OCI-LY7 (cell line): ENCODE measurements around the gene HOXA7. TPM values are rescaled to one million over a fixed set of nuclear protein-coding genes. Genes with fewer than 3 reads are reported as not detected.

Source experiments
- BruUV-seq: library from RNA; stranded (reverse); fragments of 400-500 nt; replicated peaks from 2 replicates; lab custom pipeline; 2021; lab: Mats Ljungman, UMichigan
- CTCF ChIA-PET: fragments of 300-600 bp; sonication (Branson Sonifier 250); formaldehyde crosslinking; loops from one replicate; lab custom pipeline; 2022; ENCODE audit warnings: antibody characterized with exemption; ENCODE audit not compliant: unreplicated experiment; lab: Charles Lee
- POLR2A ChIA-PET: fragments of 300-600 bp; sonication (Branson Sonifier 250); formaldehyde crosslinking; loops from one replicate; lab custom pipeline; 2022; ENCODE audit warnings: antibody characterized with exemption; lab: Charles Lee
- DNase-seq: peaks from one replicate; pipeline ENCODE4 v3.0.0-alpha.2; 2015; ENCODE audit warnings: low spot score
- H2AFZ ChIP-seq: fragments of 200-600 bp; sonication (generic), shearing (Covaris generic); 2 replicates; pipeline ENCODE4 v1.6.1; 2014; ENCODE audit warnings: mild to moderate bottlenecking, antibody characterized with exemption, low read length, moderate library complexity
- H3K27ac ChIP-seq: fragments of 200-600 bp; sonication (generic); 2 replicates; pipeline ENCODE4 v1.5.1; 2014; ENCODE audit warnings: mixed run types, low read depth, mild to moderate bottlenecking, moderate library complexity, low read length, inconsistent platforms; ENCODE audit not compliant: poor library complexity, severe bottlenecking
- H3K36me3 ChIP-seq: fragments of 200-600 bp; sonication (generic); 2 replicates; pipeline ENCODE4 v1.6.1; 2014; ENCODE audit warnings: mild to moderate bottlenecking, antibody characterized with exemption, low read length, moderate library complexity, mixed read lengths; ENCODE audit not compliant: insufficient read depth
- H3K4me1 ChIP-seq: fragments of 200-600 bp; sonication (generic); 2 replicates; pipeline ENCODE4 v1.5.1; 2014; ENCODE audit warnings: mild to moderate bottlenecking, low read length; ENCODE audit not compliant: insufficient read depth, poor library complexity, severe bottlenecking
- H3K4me2 ChIP-seq: fragments of 200-600 bp; sonication (generic); 2 replicates; pipeline ENCODE4 v1.6.1; 2014; ENCODE audit warnings: mild to moderate bottlenecking, low read length
- H3K4me3 ChIP-seq: fragments of 200-600 bp; sonication (generic); 2 replicates; pipeline ENCODE4 v1.5.1; 2014; ENCODE audit warnings: mild to moderate bottlenecking, low read depth, low read length; ENCODE audit not compliant: poor library complexity, severe bottlenecking
- H3K79me2 ChIP-seq: fragments of 200-600 bp; sonication (generic); 2 replicates; pipeline ENCODE4 v1.6.1; 2016; ENCODE audit warnings: low read depth, mild to moderate bottlenecking, low read length, moderate library complexity, mixed read lengths; ENCODE audit not compliant: insufficient read depth
- H3K9me2 ChIP-seq: fragments of 200-600 bp; sonication (generic); 2 replicates; pipeline ENCODE4 v1.6.1; 2016; ENCODE audit warnings: mild to moderate bottlenecking, low read length, mixed read lengths; ENCODE audit not compliant: insufficient read depth
- H3K9me3 ChIP-seq: fragments of 200-600 bp; sonication (generic); 2 replicates; pipeline ENCODE4 v1.6.1; 2014; ENCODE audit warnings: mild to moderate bottlenecking, mixed run types, low read length, mixed read lengths
- H4K20me1 ChIP-seq: fragments of 200-600 bp; sonication (generic); 2 replicates; pipeline ENCODE4 v1.6.1; 2014; ENCODE audit warnings: mild to moderate bottlenecking, antibody characterized with exemption, low read length, moderate library complexity, mixed read lengths; ENCODE audit not compliant: insufficient read depth
- EZH2phosphoT487 ChIP-seq: fragments of 200-600 bp; sonication (generic); IDR thresholded peaks from 2 replicates; pipeline ENCODE4 v1.6.1; 2018; ENCODE audit warnings: low read depth, borderline replicate concordance, mild to moderate bottlenecking, mixed run types, antibody characterized with exemption, low read length, moderate library complexity, mixed read lengths
- intact Hi-C: fragments of 100-400 bp; cut with micrococcal nuclease; formaldehyde crosslinking; loops from one replicate; pipeline ENCODE4 v1.10.0; 2022; ENCODE audit not compliant: unreplicated experiment
- total RNA-seq, 2 experiments: library from RNA; depleted of rRNA in 1 of 2; stranded (reverse); fragments of >200 nt in 1 of 2; shearing (Covaris generic) in 1 of 2; gene quantifications; 2 replicates each; pipeline ENCODE4 v1.2.3, GENCODE V29; 2014 to 2022
- TF ChIP-seq, protein P1 (sequence below): fragments of 200-600 bp; sonication (generic); conservative IDR thresholded peaks from 2 replicates; pipeline ENCODE4 v1.5.1; 2014; ENCODE audit warnings: mild to moderate bottlenecking, antibody characterized with exemption, low read length, moderate library complexity, mixed read lengths

HOXA7 gene
- total RNA-seq, 2 experiments from 2014 or later = 1.2 to 6.0 TPM

DNA sequence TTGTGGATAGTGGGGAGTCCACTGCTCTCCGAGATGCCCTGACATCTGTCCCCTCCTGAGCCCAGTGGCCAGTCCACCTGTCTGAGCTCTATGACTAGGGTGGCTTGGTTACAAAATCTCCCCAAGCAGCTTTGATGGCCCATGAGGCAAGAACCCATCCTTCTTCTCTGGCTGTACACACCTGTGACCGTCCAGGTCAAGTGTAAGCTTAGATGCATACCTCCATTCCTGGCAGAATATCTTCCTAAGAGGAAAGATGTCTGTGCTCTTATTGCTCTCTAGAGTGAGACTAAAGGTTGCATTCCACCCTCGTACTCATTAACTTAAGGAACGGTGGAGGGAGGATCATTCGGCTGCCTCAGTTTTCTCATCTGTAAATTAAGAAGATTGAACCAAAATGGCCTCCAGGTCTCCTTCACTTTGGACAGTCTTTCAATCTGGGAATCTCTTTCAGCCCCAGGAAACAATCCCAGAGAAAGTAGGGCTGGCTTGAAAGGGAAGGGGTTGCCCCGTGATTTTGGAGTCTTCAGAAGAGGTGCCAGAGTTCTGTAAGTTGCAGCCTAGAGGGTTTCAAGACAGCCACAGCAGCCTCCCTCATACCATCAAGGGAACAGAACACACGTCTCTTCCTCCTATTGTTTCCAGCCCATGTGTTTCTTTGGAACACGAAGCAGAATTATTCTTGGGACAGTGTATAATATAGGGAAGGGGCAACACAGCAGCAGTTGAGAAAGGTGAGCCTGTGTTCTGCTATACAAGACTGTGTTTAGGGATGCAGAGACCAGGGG is 31.4 kb downstream of the HOXA7 start:
- TF ChIP-seq EZH2phosphoT487 = no peak
- TF ChIP-seq, protein P1, sequence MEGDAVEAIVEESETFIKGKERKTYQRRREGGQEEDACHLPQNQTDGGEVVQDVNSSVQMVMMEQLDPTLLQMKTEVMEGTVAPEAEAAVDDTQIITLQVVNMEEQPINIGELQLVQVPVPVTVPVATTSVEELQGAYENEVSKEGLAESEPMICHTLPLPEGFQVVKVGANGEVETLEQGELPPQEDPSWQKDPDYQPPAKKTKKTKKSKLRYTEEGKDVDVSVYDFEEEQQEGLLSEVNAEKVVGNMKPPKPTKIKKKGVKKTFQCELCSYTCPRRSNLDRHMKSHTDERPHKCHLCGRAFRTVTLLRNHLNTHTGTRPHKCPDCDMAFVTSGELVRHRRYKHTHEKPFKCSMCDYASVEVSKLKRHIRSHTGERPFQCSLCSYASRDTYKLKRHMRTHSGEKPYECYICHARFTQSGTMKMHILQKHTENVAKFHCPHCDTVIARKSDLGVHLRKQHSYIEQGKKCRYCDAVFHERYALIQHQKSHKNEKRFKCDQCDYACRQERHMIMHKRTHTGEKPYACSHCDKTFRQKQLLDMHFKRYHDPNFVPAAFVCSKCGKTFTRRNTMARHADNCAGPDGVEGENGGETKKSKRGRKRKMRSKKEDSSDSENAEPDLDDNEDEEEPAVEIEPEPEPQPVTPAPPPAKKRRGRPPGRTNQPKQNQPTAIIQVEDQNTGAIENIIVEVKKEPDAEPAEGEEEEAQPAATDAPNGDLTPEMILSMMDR = no peak
- H4K20me1 ChIP-seq = no peaks in the 10 kb centered on the region; the same call in 1 of the 2 replicates
- H3K9me3 ChIP-seq = no peaks in the 10 kb centered on the region
- H3K9me2 ChIP-seq = no peaks in the 10 kb centered on the region
- CTCF ChIA-PET = no interaction called here
- no TSS peak for BruUV-seq
- intact Hi-C loops = no loop called here
- DNase-seq = no peak
- no peaks in the 10 kb centered on the region for H3K79me2 ChIP-seq
- H3K4me3 ChIP-seq = no peak overlapping the region
- H3K4me1 ChIP-seq = no peaks in the 10 kb centered on the region
- H2AFZ ChIP-seq = no peak overlapping the region
- H3K36me3 ChIP-seq = no peaks in the 10 kb centered on the region
- H3K27ac ChIP-seq = no peak overlapping the region
- POLR2A ChIA-PET = no interaction called here
- no peak overlapping the region for H3K4me2 ChIP-seq

DNA sequence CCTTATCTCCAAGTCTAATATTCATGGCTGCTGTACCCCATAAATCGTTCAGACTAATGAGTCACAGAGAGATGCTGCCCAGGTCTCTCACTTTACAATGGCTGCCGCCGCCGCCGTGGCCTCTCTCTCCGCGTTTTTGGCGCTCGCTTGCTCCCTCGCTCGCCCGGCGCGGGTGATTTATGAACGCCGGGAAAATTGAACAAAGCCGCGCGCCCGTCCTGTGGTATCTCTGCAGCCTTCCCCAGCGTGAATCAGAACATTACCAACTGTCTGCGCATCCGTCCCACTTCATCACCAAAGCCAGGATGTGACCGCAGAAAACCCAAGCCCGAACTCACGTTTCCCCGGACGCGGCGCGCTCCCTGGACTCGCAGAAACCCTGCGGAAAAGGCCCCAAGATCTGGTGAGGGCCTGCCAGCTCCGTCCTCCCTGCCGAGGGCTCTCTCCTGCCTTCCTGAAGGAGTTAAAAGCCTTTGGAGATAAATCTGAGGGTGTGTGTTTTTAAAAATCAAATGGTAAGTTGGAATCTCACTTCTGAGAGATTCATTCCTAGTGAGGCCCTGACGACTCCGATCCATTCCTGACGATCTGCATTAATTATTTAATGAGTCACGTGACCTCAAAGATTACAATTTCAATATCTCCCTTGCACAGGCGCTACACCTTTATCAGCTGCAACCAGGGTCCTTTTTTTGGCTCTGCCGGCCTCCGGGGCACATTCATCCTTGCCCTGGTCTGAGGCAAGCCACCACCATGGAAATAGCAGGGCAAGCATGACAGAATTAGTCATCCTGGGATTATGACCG is 32.2 kb downstream of the HOXA7 start:
- POLR2A ChIA-PET = no interaction called here
- no peak overlapping the region for H3K4me2 ChIP-seq

More for the DNA sequence above, 32.2 kb downstream of the HOXA7 start:
- H3K9me3 ChIP-seq = no peaks in the 10 kb centered on the region
- CTCF ChIA-PET = no interaction called here
- no peak for DNase-seq
- BruUV-seq = no TSS peak
- no peaks in the 10 kb centered on the region; the same call in 1 of the 2 replicates for H4K20me1 ChIP-seq
- no peaks in the 10 kb centered on the region for H3K9me2 ChIP-seq
- no peak overlapping the region for H3K4me3 ChIP-seq
- no peak overlapping the region for H2AFZ ChIP-seq
- H3K79me2 ChIP-seq = no peaks in the 10 kb centered on the region
- no peaks in the 10 kb centered on the region for H3K4me1 ChIP-seq
- TF ChIP-seq, protein P1 = no peak
- no peak for TF ChIP-seq EZH2phosphoT487
- intact Hi-C loops = no loop called here
- H3K36me3 ChIP-seq = no peaks in the 10 kb centered on the region
- H3K27ac ChIP-seq = no peak overlapping the region
